ENCODE data around the gene KIF18A.
"Not testable (repeated sequence)": the region's sequence is repeated elsewhere in the genome, so short reads cannot be mapped to it uniquely, and the experiment has no call there.

GRCh38 chr11:28087693-28088092 lies 20.3 kb downstream of the KIF18A start:
- not testable (repeated sequence) for TF ChIP-seq CTCF (conservative IDR thresholded peaks at IDR 0.05; ENCODE audit: low read depth, low read length); EZH2 (IDR thresholded peaks at IDR 0.05; ENCODE audit: borderline replicate concordance, low read depth, low read length, poor library complexity, severe bottlenecking)

Data from A673 (cell line).